ENCODE measurements around the gene WFDC6. TPM values are rescaled to one million over a fixed set of nuclear protein-coding genes. Genes with fewer than 3 reads are reported as not detected.

Gene WFDC6
- total RNA-seq (2021; fragmentation: NEBNext Ultra II Directional; extraction: Animal tissue kit (Norgen Biotek cat#: 25700)), result not detected in 2 replicates
- polyA plus RNA-seq (2011; rRNA removed), result not detected in 2 replicates
- polyA plus RNA-seq (2011; cell fraction: cytosol; rRNA removed), result not detected
- polyA plus RNA-seq (2011; cell fraction: nucleus; rRNA removed), result not detected
- polyA plus RNA-seq (2012, experiment 1 of 2), result not detected in 4 replicates
- not detected for polyA plus RNA-seq (2012, experiment 2 of 2)
- polyA plus RNA-seq (2013, experiment 1 of 2), result 0.10 TPM
- not detected for polyA plus RNA-seq (2013, experiment 2 of 2)
- not detected in 2 replicates for polyA minus RNA-seq (2011; rRNA and poly(A)+ RNA removed)
- polyA minus RNA-seq (2011; cell fraction: cytosol; rRNA and poly(A)+ RNA removed), result not detected
- not detected for polyA minus RNA-seq (2011; cell fraction: nucleus; rRNA and poly(A)+ RNA removed)
- long read RNA-seq, experiment 1, result 0 reads
- long read RNA-seq, experiment 2, result 0 reads

DNA sequence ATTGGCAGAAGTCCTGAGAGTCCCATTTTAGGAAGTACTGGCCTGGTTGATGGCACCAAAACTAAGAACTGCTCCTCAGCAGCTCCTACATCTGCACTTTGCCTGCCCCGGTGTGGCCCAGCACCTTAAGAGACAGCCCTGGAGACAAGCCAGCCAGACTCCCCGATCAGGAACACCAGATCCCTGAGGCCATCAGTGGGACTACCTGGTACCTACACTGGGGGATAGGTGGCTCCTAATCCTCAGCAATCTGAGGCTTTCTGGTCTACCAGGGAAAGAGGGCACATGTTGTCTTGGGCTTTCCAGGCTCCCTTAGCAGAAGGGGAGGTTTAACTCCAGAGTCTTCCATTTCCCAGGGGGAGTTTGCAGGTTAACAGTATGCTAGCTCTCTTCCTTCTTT lies at the start of gene WFDC6:
WFDC6 (minus strand) TSS at position 101 of the 400 bp plus-strand sequence; CDS start at position 26, 75 bp downstream.
- Histone ChIP-seq H3K79me2 (ENCODE audit: control insufficient read depth in 1 of 2, insufficient read depth in 2 of 2, low read length in 2 of 2) (no peaks in the 10 kb centered on the region), H4K5ac (ENCODE audit: insufficient read length, low read depth, low read length) (no peak within 1 kb of the TSS), H4K8ac (ENCODE audit: extremely low read depth, insufficient read depth, low read length) (no peak within 1 kb of the TSS), H3K27me3 (replicated peaks in 1 of 4; ENCODE audit: control insufficient read depth in 3 of 4, extremely low read depth in 1 of 4, insufficient read depth in 3 of 4, low read length in 3 of 4) (no peaks in the 10 kb centered on the region), H3K9me3 (ENCODE audit: insufficient read depth in 2 of 2, low read depth in 1 of 2, low read length in 1 of 2) (no peaks in the 10 kb centered on the region), H2BK120ac (replicated peaks; ENCODE audit: low read depth, low read length) (no peak within 1 kb of the TSS), H2AK5ac (ENCODE audit: low read depth, low read length) (no peak within 1 kb of the TSS), H3K56ac (replicated peaks; ENCODE audit: insufficient read length, low read depth, low read length) (no peak within 1 kb of the TSS), H3K79me1 (ENCODE audit: low read depth, low read length) (no peaks in the 10 kb centered on the region), H2BK15ac (ENCODE audit: low read length) (0 out of 2 replicates have a peak within 1 kb of the TSS, but pooled peaks have one; percentile 3), H3K18ac (ENCODE audit: extremely low read depth, low read length) (no peak within 1 kb of the TSS), H3K9ac (replicated peaks in 1 of 4; ENCODE audit: extremely low read depth in 1 of 4, low read depth in 3 of 4, low read length in 3 of 4) (no peak within 1 kb of the TSS), H3K23ac (ENCODE audit: insufficient read length) (no peak within 1 kb of the TSS), H3K27ac (ENCODE audit: low read depth, low read length) (no peak within 1 kb of the TSS), H4K91ac (replicated peaks; ENCODE audit: insufficient read length, low read length) (no peak within 1 kb of the TSS), H4K20me1 (replicated peaks in 1 of 2; ENCODE audit: control insufficient read depth in 1 of 2, insufficient read depth in 2 of 2, low read length in 2 of 2) (no peaks in the 10 kb centered on the region), H3K23me2 (ENCODE audit: low read depth, low read length) (no peaks in the 10 kb centered on the region), H2BK5ac (ENCODE audit: low read depth, low read length) (no peak within 1 kb of the TSS), H3K14ac (ENCODE audit: insufficient read length) (no peak within 1 kb of the TSS), H3K4me2 (ENCODE audit: insufficient read depth in 1 of 2, low read depth in 2 of 2, low read length in 2 of 2) (no peak within 1 kb of the TSS), H2BK12ac (ENCODE audit: low read depth, low read length) (no peak within 1 kb of the TSS), H3K4me3 (ENCODE audit: extremely low read depth in 1 of 4, insufficient read depth in 2 of 4, low read depth in 3 of 4, low read length in 4 of 4) (no peak within 1 kb of the TSS), H3K4me1 (replicated peaks in 1 of 4; ENCODE audit: control insufficient read depth in 3 of 4, insufficient read depth in 4 of 4, low read length in 3 of 4) (no peaks in the 10 kb centered on the region), H2BK20ac (ENCODE audit: low read length) (no peak within 1 kb of the TSS), H3K4ac (replicated peaks; ENCODE audit: insufficient read length, low read depth, low read length) (no peak within 1 kb of the TSS), H2AFZ (ENCODE audit: low read length) (no peak within 1 kb of the TSS), H3K36me3 (ENCODE audit: control insufficient read depth in 2 of 4, insufficient read depth in 4 of 4, low read length in 3 of 4) (no peaks in the 10 kb centered on the region)
- FAIRE-seq, result no peak
- POLR2A ChIA-PET (ENCODE audit: partially characterized antibody), result no interaction called here
- 83% methylated on average over 2 of the region's 2 CpGs; no CpG with 5 or more reads in 1 of the 2 experiments for WGBS, 2 experiments (ENCODE audit: extremely low coverage in 1 of 2, insufficient coverage in 1 of 2, insufficient read length in 1 of 2, insufficient replicate concordance in 2 of 2, low coverage in 1 of 2, low lambda C conversion rate in 2 of 2, missing lambda C conversion rate in 1 of 2)
- CTCF ChIA-PET (ENCODE audit: partially characterized antibody), result interaction anchor here (1.0 to 6.5 kb wide), 16 partner anchors 8 to 424 kb away, joined by 3 to 42 read pairs (median 5); partner anchors contain the start of gene EPPIN
- no peak for DNase-seq (ENCODE audit: low read depth in 1 of 2, low spot score in 2 of 2)
- TF ChIP-seq HDAC6 (IDR thresholded peaks at IDR 0.05; ENCODE audit: low read depth, low read length), result no peak
- no peak for TF ChIP-seq BRCA1 (IDR thresholded peaks at IDR 0.05; ENCODE audit: low read depth, low read length)
- no peak for TF ChIP-seq FOSL1 (IDR thresholded peaks at IDR 0.05; ENCODE audit: insufficient read depth, low read depth, low read length)
- TF ChIP-seq KDM5A (IDR thresholded peaks at IDR 0.05; ENCODE audit: low read length), result no peak
- TF ChIP-seq HDAC2 (IDR thresholded peaks at IDR 0.05; ENCODE audit: borderline replicate concordance in 1 of 2, low read depth in 2 of 2, low read length in 2 of 2), result no peak
- no peak for TF ChIP-seq SIX5 (IDR thresholded peaks at IDR 0.05; ENCODE audit: low read depth, low read length)
- TF ChIP-seq EGR1 (IDR thresholded peaks at IDR 0.05; ENCODE audit: borderline replicate concordance, low read depth, low read length), result no peak
- TF ChIP-seq JUN (IDR thresholded peaks at IDR 0.05; ENCODE audit: low read depth, low read length), result no peak
- TF ChIP-seq, protein P1, sequence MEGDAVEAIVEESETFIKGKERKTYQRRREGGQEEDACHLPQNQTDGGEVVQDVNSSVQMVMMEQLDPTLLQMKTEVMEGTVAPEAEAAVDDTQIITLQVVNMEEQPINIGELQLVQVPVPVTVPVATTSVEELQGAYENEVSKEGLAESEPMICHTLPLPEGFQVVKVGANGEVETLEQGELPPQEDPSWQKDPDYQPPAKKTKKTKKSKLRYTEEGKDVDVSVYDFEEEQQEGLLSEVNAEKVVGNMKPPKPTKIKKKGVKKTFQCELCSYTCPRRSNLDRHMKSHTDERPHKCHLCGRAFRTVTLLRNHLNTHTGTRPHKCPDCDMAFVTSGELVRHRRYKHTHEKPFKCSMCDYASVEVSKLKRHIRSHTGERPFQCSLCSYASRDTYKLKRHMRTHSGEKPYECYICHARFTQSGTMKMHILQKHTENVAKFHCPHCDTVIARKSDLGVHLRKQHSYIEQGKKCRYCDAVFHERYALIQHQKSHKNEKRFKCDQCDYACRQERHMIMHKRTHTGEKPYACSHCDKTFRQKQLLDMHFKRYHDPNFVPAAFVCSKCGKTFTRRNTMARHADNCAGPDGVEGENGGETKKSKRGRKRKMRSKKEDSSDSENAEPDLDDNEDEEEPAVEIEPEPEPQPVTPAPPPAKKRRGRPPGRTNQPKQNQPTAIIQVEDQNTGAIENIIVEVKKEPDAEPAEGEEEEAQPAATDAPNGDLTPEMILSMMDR (IDR thresholded peaks at IDR 0.05; ENCODE audit: control extremely low read depth in 1 of 3, insufficient read depth in 1 of 3, low read depth in 1 of 3, low read length in 3 of 3), result no peak
- TF ChIP-seq ZNF274 (IDR thresholded peaks at IDR 0.05; ENCODE audit: borderline replicate concordance, extremely low read depth, low read length), result no peak
